HG03064 (cell line): ENCODE results near the gene HDAC3.
"Not testable (repeated sequence)": the region's sequence is repeated elsewhere in the genome, so short reads cannot be mapped to it uniquely, and the experiment has no call there.

Experiments
- ATAC-seq: cut with Tn5 transposase; IDR thresholded peaks from one replicate; pipeline ENCODE4 v1.9.1; 2021; ENCODE audit warnings: low read depth; ENCODE audit not compliant: unreplicated experiment

The HDAC3 gene

DNA sequence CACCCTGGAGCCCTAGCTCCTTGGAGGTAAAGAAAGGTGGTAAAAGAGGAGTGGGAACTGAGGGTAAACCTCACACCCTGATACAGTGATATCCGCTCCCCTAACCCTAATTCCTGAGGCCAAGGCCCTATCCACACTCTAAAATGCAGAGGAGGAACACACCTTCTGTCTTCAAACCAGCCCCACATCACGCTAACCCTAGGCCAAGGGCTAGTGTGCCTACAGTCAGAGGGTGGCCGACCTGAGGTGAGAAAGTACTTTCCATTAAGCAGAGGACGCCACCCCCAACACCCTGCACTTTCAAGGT, 590 bp downstream of the HDAC3 start:
- ATAC-seq, result no peak

DNA sequence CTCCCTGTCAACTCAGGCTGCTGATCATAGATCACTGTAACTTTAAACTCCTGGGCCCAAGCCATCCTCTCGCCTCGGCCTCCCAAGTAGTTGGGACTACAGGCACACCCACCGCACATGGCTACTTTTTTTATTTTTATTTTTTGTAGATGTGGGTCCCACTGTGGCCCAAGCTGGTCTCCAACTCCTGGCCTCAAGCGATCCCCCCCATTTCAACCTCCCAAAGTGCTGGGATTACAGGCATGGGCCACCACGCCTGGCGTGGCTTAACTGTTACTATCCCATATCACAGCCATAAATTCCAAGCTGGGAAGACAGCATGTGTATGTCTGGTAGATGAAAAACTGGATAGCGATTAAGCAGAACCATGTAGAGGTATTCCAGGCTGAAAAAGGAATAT, 1.0 kb downstream of the HDAC3 start:
- no peak for ATAC-seq

DNA sequence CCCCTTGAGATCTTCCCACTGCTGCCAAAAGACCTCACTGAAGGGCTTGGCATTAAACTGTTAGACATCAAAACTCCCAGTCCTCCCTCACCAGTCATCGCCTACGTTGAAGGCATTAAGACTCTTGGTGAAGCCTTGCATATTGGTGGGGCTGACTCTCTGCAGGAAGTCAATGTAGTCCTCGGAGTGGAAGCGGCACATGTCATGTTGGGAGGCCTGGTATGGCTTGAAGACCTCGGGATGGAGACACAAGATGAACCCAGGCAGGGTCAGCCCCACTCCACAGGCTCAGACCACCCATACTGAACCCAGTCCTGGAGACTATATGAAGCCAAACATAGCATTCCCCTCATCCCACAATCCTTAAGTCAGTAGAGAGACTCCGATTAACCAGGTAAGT, 1.9 kb downstream of the HDAC3 start:
- ATAC-seq, result no peak

DNA sequence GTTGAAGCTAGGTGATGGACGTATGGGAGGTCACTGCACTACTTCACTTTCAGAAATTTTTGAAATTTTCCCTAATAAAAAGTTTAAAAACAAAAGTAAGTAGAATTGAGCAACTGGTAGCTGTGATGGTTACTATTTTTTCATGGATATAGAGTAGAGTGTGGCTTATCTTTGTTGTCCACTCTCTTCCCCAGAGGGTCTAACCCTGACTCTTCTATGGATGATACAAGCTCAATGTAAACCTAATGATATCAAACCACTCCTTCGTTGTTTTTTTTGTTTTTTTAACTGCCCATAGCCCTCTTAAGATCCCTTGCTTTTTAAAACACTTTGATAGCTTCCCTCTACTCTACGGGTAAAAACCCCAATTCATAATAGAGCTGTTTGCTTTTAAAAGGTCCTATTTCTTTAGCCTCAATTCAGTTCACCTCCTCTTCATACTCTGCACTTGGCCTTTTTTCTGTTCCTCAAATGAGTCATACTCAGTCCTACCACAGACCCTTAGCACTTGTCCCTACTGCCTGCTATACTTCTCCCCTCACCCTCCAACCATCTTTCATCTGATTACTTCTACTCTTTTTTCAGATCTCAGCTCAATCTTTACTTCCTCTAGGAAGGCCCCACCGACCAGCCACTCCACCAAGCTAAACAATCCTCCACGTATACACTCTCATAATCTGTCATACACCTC, 2.6 kb downstream of the HDAC3 start:
- peak; percentile 59 for ATAC-seq

DNA sequence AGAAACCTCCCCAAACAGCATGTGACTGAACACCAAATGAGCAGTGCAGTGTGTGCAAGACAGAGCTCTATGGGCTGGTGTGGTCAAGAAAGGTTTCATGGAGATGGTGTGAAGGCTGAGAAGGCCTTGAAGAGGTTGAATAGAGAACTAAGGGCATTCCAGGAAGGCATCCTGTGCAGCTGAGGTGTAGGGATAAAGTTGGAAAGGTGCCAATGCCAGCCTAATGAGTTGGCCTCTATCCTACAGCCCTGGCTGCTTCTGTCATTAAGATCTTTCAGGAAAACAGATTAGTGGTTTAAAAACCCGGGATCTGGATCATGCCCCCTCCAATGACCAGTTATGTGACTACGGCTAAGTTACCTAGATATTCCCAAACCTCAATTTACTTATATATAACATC, 4.0 kb downstream of the HDAC3 start:
- no peak for ATAC-seq

DNA sequence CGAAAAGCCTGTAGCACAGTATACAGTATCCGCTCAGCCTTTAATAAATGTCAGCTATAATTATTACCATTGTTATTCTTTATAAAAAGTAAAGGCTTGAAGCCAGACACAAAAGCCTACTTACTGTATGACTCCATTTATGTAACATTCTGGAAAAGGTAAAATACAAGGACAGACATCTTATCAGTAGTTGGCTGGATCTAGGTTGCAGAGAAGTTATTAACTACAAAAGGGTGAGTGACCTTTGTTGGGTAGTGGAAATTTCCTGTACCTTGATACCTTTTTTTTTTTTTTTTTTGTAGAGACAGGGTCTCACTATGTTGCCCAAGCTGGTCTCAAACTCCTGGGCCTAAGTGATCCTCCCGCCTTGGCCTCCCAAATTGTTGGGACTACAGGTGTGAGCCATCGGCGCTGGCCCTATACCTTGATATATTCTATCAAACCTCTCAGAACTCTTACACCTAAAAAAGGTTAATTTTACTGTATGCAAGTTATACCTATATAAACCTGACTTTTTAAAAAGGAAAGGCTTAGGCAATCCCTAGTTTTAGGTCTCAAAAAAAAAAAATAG, 6.0 kb downstream of the HDAC3 start:
- ATAC-seq, result no peak

DNA sequence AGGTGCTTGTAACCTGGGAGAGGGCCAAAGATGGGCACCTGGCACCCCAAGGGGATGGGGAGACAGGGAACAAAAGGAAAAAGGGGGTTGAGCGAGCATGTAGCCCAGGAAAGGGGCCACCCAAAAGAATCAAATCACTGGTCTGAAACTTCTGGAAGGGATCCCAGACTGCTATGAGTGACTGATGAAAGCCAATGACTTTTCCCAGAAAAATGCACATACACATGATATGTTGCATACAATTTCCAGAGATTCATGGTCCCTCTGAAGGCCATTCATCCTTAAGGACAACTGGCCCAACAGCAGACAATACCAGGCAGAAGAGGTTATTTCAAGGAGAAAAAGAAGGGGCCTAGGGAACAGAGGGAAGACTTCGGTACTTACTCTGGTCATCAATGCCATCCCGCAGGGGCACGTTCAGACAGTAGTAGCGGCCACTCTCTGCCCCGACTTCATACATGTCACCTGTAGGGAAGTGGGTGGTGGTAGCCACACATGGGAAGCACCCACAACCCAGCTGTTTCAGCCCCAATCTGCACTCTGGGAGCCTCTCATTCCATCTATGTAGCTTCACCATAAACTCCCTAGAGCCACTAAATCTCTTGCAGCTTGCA, 8.4 kb downstream of the HDAC3 start:
- ATAC-seq, result no peak

DNA sequence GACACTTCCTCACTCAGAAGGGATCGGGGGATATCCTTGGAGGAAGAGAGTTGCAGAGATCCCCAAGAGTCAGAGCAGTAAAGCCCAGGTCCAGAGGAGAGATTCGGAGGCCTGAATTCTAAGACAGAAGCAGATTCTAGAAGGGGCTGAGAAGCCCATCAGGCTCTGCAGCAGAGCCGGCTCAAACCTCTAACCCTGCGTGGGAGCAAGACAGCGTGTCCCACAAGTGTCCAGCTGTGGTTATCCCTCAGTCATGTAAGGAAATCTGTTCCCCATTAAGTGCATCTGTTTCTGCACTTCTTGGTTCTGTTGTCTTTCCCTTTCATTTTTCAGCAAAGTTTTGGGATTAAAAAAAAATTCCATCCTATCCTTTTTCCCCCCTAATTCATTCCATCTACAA, 13.0 kb downstream of the HDAC3 start:
- no peak for ATAC-seq

DNA sequence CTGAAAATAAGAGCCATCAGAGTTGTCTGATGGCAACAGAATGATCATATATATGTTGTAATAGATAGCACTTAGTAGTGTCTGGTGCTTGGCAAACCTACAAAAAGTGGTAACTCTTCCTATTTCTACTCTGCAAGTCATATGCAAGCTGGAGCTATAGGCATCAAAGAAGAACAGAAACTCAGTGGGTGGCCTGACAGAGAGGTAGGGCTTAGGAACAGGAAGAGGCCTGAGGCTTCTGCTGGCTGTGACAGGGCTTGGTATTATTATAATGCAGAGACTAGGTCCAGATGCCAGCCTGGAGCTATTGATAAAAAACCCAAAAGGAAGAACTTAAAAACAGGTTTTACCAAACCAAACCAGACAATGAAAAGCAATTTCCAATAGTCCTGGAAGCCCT, 13.5 kb downstream of the HDAC3 start:
- peak; percentile 54 for ATAC-seq

DNA sequence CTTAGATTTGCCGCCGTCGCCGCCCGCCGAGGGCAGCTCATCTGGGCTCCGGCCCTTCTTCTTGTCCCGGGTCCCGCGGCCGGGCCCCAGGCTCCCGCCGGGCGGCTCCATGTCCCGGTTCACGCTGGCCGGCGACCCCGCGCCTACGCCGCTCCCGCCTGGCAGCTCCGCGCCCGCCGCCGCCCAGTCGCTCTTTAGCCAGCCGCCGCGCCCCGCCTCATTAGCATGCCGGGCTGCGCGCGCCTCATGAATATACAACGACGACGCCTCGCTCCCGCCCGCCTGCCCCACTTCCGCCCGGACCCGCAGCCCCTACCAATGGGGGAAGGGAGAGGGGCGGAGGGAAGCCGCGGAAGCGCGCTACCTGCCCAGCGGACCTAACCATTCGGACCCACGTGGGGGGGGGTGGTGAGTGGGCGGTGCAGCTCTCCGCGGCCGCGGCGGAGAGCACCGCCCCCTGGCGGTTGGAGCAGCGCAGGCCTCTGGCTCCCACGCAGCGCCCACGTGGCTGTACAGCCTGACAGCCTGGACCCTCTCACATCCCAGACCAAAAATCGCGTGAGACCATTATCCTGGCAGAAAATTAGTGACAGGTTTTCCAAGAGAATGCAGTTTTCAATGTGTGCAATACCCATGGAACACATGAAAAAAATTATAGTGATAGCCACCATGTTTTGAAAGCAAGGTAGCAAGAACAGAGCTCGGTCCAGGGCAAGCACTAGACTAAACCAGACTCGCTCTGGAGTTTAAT, 17.7 kb downstream of the HDAC3 start, which contains the start of gene DIAPH1:
Gene DIAPH1 (minus strand): TSS at position 197 of the 751 bp plus-strand sequence. CDS start 86 bp downstream, at position 111.
- peak; percentile 79 for ATAC-seq

DNA sequence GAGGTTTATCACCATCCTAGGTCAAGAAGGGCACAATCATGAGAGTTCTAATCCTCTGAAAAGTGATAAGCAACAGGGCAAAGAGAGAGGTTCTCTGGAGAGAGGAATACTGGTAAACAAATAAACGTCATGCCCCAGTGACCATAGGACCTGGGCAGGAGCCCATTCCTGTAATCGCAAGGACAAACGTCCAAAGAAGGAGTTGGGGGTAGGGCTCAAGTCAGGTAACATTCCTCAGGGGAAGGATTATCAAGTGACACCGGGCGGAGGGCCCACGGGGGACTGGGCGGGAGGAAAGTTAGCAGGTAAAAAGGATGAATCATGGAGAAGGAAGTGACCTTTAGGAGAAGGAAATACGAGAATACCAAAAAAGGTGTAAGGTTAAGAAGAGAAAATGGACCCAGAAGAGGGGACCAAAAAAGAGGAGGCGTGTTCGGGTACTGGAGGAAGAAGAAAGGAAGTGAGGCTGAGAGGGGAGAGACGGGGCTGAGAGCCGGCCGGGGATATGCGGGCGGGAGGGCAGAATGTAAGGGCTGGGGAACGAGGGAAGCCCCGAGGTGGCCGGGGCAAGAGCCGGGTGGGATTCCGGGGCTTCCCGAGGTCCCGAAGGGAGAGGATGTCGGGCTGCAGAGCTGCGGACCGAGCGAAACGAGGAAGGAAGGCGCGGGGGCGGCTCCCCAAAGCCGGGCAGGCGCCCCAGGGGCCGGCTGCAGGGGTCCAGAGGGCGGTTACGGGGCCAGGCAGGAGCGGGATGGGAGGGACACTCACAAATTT, 18.4 kb downstream of the HDAC3 start:
- ATAC-seq, result peak; percentile 27

DNA sequence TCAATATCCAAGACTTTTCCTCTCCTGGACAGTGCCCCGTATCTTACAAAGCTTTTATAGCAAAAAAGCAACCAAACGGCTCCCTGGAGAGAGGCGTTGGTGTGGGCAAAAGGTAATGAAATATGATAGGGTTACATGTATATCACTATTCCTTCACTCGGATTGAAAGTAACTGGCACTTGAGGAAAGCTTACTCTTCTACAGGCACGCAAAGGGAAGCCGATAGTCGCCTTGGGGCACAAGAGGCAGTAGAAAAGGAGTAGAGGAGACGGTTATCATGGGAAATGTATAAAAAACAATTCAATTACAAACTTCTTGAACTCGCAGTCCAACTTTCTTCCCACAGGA, 19.0 kb downstream of the HDAC3 start:
- no peak for ATAC-seq

DNA sequence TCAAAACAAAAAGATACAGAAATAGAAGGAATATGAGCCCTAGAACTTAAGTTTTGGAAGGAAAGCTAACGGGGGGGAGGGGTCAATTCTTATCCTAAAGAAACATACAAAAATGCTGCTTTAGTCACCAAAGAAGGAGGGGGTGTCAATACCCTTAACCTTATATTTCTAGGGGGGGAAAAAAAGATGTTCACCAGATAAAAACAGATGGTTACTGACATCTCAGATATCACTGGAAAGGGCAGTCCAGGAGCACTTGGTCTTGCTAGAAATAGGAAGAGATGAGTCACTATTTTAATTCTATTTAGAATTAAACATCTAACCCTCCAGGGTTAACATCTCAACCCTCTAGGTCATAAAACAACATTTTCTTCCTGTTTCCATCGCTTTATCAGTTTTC, 19.5 kb downstream of the HDAC3 start:
- ATAC-seq, result no peak

DNA sequence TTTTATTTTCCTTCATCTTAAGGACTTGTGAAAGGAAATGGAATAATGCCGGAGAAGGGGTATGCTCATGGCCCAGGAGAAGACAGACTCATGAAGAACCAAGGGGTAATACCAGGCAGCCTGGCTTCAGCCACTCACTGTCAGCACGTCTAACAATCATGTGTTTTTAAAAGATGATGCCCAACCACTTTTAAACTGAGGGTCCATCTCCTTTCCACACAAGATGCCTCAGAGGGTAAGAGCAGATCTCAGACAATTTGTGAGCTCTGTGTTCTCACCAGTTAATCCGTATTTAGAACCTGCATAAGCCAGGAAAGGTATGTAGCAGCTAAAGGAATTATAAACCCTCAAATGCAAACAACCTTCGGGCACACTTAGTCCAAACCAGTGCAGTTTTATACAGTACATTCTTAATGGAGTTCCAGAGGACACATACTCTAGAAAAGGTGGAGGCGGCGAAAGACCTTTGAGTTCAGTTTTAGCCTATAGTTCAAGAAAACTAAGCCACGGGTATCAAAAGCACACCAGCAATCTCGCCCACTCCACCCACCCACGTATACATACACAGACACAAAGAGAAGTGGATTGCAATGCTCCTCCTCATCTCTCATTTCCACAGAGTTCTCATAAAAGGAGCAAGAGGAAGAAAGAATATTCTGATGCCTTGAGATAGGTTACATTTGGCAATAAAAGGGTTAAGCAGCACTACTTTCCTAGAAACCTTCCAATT, 20.5 kb downstream of the HDAC3 start:
- no peak for ATAC-seq

DNA sequence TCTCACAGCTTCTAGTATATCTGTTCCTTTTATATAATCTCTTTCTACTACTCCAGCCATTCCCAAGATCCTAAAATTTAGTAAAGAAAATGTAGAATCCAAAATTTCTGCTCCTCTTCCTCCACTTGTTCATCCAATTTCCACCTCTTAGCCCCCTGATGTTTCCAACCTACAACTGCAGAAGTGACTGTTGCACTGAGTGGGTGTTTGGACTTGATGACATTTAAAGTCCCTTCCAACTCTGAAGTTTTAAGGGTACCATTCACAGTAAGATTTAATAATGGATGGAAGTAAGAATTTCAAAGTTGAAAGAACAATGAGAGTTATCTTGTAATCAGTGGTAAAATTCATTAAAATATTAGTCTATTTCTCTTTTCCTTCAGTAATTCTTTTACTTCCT, 23.3 kb downstream of the HDAC3 start:
- ATAC-seq, result no peak

DNA sequence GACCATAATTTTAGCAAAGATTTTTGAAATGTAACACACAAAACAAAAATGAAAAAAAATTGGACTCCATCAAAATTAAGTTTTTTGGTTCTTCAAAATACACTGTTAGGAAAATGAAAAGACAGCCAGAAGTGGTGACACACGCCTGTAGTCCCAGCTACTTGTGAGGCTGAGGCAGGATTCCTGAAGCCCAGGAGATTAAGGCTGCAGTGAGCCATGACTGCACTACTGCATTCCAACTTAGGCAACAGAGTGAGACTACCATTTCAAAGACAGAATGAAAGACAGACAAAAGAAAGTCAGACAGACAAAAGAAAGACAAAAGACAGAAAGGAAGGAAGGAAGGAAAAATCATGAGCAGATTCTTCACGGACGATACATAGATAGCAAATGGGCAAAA, 25.4 kb downstream of the HDAC3 start:
- ATAC-seq, result no peak

DNA sequence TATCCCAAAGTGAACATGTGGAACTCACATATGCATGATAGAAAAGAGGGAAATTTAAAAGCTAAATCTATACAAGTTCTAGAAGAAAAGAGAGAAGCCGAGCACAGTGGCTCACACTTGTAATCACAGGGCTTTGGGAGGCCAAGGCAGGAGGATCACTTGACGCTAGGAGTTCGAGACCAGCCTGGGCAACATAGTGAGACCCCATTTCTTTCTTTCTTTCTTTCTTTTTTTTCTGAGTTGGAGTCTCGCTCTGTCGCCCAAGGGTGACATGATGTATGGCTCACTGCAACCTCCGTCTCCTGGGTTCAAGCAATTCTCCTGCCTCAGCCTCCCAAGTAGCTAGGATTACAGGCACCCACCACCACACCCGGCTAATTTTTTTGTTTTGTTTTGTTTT, 26.7 kb downstream of the HDAC3 start:
- ATAC-seq, result not testable (repeated sequence)

DNA sequence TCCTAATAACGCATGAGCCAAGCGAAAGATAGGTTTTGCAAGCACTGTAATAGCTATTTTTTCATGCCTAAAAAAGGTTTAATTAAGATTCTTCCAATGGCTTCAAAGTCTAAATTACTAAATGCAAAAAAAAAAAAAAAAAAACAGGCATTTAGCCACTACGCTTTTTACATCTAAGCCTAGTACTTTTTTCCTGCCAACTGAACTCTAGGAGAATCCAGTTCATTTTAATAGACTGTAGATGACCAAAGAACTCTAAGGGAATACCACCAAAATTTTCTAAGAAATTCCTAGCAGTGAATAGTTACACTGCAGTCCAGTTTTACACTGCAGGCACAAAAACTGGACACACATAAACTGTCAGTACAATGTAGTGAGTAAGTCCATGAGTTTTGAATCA, 27.6 kb downstream of the HDAC3 start:
- ATAC-seq, result no peak

DNA sequence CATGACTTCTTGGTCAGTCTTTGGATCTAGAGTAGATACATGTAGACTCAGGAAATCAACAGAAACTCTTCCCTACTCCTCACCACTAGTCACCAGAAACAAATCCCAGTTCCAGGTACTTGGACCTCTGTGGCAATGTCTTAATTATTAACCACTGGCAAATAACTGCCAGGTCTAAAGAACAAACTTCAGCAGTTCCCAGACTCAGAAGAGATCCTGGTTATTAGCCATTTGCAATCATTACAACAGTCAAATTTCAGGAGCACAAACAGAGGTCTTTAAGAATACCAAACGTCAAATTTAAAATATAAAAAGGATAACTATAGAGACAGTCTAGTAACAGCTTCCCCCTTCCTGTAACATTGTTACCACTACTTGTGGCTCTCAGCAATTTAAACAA, 28.1 kb downstream of the HDAC3 start:
- no peak for ATAC-seq

DNA sequence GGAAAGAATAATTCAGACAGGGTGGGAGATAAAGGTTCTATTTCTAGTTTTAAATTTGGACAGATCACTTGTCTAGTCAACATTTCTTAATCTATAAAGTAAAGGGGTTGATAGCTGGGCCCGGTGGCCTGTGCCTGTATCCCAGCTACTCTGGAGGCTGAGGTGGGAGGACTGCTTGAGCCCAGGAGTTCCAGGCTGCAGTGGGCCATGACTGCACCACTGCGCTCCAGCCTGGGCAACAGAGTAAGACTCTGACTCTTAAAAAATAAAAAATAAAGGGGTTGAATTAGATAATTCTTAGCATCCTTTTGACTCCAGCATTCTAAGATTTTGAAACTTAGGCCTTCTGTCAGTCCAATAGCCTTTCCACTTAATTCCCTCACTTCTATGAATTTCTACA, 28.6 kb downstream of the HDAC3 start:
- ATAC-seq, result no peak
